Naive thymus-derived CD4-positive, alpha-beta T cell (primary cell): ENCODE data around the gene JAKMIP1. TPM values are rescaled to one million over a fixed set of nuclear protein-coding genes. Genes with fewer than 3 reads are reported as not detected.
"Not testable (repeated sequence)": the region's sequence is repeated elsewhere in the genome, so short reads cannot be mapped to it uniquely, and the experiment has no call there.

ENCODE experiments used
- ATAC-seq: fragments of 150-1000 bp; cut with Tn5 transposase; 2 replicates; pipeline ENCODE4 v1.10.0; 2021; ENCODE audit warnings: mild to moderate bottlenecking, moderate library complexity
- CTCF ChIA-PET: fragments of 350-600 bp; sonication (Branson Sonifier 250); formaldehyde crosslinking; loops from one replicate; lab custom pipeline; 2021; ENCODE audit warnings: antibody characterized with exemption; lab: Charles Lee
- POLR2A ChIA-PET: fragments of 350-600 bp; sonication (Branson Sonifier 250); formaldehyde crosslinking; loops from one replicate; lab custom pipeline; 2021; ENCODE audit warnings: antibody characterized with exemption, inconsistent platforms; lab: Charles Lee
- DNase-seq, 9 donors: peaks; one replicate each; pipeline versions ENCODE4 v3.0.0 to v3.0.0-alpha.2; 2020 to 2022; ENCODE audit warnings: mixed read lengths in 1 of 9
- H3K27ac ChIP-seq: one replicate; pipeline ENCODE4 v1.7.0; 2013; ENCODE audit warnings: mild to moderate bottlenecking, low read depth, low read length, moderate library complexity
- H3K27me3 ChIP-seq, 2 donors: one replicate each; pipeline ENCODE4 v1.7.0; 2013; ENCODE audit warnings: low read length in 2 of 2, mild to moderate bottlenecking in 2 of 2, moderate library complexity in 2 of 2; ENCODE audit not compliant: control insufficient read depth in 2 of 2, insufficient read depth in 2 of 2
- H3K36me3 ChIP-seq, 3 experiments: 1 replicate in 2 of 3; 2 replicates in 1 of 3; pipeline ENCODE4 v1.7.0; 2013; ENCODE audit warnings: low read length in 3 of 3, mild to moderate bottlenecking in 3 of 3, moderate library complexity in 1 of 3; ENCODE audit not compliant: insufficient read depth in 3 of 3, control insufficient read depth in 2 of 3
- H3K4me1 ChIP-seq, 2 donors: one replicate each; pipeline ENCODE4 v1.7.0; 2013; ENCODE audit warnings: low read length in 2 of 2, mild to moderate bottlenecking in 2 of 2, moderate library complexity in 1 of 2; ENCODE audit not compliant: control insufficient read depth in 2 of 2, insufficient read depth in 2 of 2
- H3K4me3 ChIP-seq: 2 replicates; pipeline ENCODE4 v1.7.0; 2013; ENCODE audit warnings: mild to moderate bottlenecking, low read length
- H3K9me3 ChIP-seq, 3 experiments: 1 replicate in 2 of 3; 2 replicates in 1 of 3; pipeline ENCODE4 v1.7.0; 2013; ENCODE audit warnings: low read length in 3 of 3; ENCODE audit not compliant: control insufficient read depth in 2 of 3
- H3K27ac Mint-ChIP-seq, 9 donors: one replicate each; pipeline ENCODE4 v1.8.0; 2020 to 2022; ENCODE audit warnings: mixed read lengths in 9 of 9, mild to moderate bottlenecking in 8 of 9, moderate library complexity in 5 of 9, inconsistent platforms in 2 of 9
- H3K27me3 Mint-ChIP-seq, 5 donors: one replicate each; pipeline ENCODE4 v1.8.0; 2021 to 2022; ENCODE audit warnings: mixed read lengths in 5 of 5, mild to moderate bottlenecking in 1 of 5
- H3K36me3 Mint-ChIP-seq, 5 donors: one replicate each; pipeline ENCODE4 v1.8.0; 2020 to 2022; ENCODE audit warnings: mixed read lengths in 5 of 5, mild to moderate bottlenecking in 3 of 5, inconsistent platforms in 1 of 5
- H3K4me1 Mint-ChIP-seq, 7 donors: one replicate each; pipeline ENCODE4 v1.8.0; 2020 to 2022; ENCODE audit warnings: mixed read lengths in 7 of 7, mild to moderate bottlenecking in 3 of 7, inconsistent platforms in 1 of 7
- H3K4me3 Mint-ChIP-seq, 10 donors: one replicate each; pipeline ENCODE4 v1.8.0; 2020 to 2022; ENCODE audit warnings: mild to moderate bottlenecking in 10 of 10, mixed read lengths in 10 of 10, moderate library complexity in 6 of 10, inconsistent platforms in 2 of 10
- H3K9me3 Mint-ChIP-seq, 11 donors: one replicate each; pipeline ENCODE4 v1.8.0; 2020 to 2022; ENCODE audit warnings: mixed read lengths in 11 of 11, mild to moderate bottlenecking in 4 of 11, inconsistent platforms in 1 of 11, moderate library complexity in 1 of 11
- intact Hi-C, 2 donors: fragments of 100-400 bp; cut with micrococcal nuclease; formaldehyde crosslinking; loops; one replicate each; pipeline ENCODE4 v1.15.1; 2023
- polyA plus RNA-seq, 2 donors: library from polyadenylated mRNA; unstranded; fragments of 300-500 nt; fragmentation: Illumina TruSeq; gene quantifications; one replicate each; pipeline ENCODE4 v1.2.3, GENCODE V29; 2021
- total RNA-seq, 6 experiments: library from RNA in 5 of 6; stranded (reverse) in 5 of 6; gene quantifications; 1 replicate in 5 of 6; 2 replicates in 1 of 6; pipeline ENCODE4 v1.2.3 and lab custom pipeline; 2021 to 2026

Gene JAKMIP1
- total and polyA plus RNA-seq, 7 experiments from 2014 or later = 0.21 to 15.3 (median 2.4) TPM; not detected in 3

DNA sequence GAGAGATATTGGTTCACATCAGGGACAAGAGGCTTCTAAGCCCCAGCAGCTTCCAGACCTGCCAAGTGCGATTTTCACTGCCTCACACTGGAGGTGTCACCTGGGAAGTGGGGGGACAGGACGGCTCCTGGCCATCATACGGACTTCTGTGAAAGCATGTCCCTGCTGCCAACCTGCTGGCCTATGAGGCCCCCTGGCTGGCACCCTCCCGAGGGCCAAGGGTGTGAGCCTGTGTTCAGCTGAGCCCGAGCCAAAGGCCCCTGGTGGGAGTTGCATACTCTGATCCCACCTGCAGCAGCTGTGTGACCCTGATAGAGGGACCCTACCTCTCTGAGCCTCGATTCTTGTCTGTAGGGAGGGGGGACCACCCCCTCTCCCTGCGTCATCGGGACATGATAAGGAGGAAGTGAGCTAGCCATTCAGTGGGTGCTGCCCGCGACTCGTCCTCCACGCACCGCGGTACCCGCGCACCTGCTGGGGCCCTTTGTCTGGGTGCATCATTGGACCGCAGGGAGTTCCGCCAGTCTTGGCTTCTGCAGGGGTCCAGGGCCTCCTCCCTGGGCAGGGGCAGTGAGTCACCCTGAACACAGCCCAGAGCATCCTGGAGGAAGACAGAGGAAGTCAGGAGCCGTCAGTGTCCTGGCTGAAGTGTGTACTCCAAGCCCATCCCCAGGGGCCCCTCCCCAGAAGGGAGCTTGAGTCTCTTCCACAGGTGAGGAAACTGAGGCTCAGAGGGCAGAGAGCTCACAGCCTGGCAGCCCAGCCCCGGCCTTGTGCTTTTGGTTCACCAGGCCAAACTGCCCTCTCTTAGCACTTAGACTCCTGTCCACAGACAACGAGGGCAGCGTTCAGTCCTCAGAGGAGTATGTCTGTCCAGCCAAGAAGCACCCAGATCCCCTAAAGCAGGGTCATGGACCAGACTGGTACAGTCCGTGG is 206.2 kb downstream of the JAKMIP1 start:
- POLR2A ChIA-PET = no interaction called here
- no peak overlapping the region for H3K4me3 ChIP-seq
- CTCF ChIA-PET = no interaction called here

DNA sequence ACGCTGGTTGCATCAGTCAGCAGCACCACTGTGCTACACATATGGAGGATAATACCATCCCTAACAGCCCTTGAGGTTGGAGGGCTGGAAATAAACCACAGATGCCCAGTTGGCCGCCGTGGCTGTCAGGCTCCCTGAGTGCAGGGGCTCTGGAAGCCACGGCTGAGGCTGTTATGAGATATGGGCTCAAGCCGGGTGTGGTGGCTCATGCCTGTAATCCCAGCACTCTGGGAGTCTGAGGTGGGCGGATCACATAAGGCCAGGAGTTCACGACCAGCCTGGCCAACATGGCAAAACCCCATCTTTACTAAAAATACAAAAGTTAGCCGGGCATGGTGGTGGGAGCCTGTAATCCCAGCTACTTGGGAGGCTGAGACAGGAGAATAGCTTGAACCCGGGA is 207.0 kb downstream of the JAKMIP1 start:
- H3K4me3 Mint-ChIP-seq, H3K4me1 Mint-ChIP-seq, intact Hi-C loops, H3K4me1 ChIP-seq, H3K27ac ChIP-seq, H3K9me3 ChIP-seq, H3K36me3 ChIP-seq, CTCF ChIA-PET, POLR2A ChIA-PET, H3K36me3 Mint-ChIP-seq, DNase-seq, H3K9me3 Mint-ChIP-seq, H3K4me3 ChIP-seq, H3K27me3 ChIP-seq, H3K27ac Mint-ChIP-seq, ATAC-seq: not testable (repeated sequence)
- H3K27me3 Mint-ChIP-seq = peaks cover 0 to 43% (median 12%) of the 10 kb centered on the region in 5 donors

More for the DNA sequence above, 206.2 kb downstream of the JAKMIP1 start:
- H3K9me3 Mint-ChIP-seq = peaks cover 0 to 2% (median 0%) of the 10 kb centered on the region in 11 donors
- Histone ChIP-seq H3K27ac (no peak overlapping the region), H3K9me3 (no peaks in the 10 kb centered on the region), H3K27me3 (no peaks in the 10 kb centered on the region), H3K4me1 (no peaks in the 10 kb centered on the region), H3K36me3 (no peaks in the 10 kb centered on the region)
- DNase-seq (no peak), ATAC-seq (no peak)
- intact Hi-C loops = no loop called here
- H3K36me3 Mint-ChIP-seq = no peaks in the 10 kb centered on the region
- H3K27me3 Mint-ChIP-seq = peaks cover 0 to 49% (median 12%) of the 10 kb centered on the region in 5 donors
- no peak overlapping the region for H3K27ac Mint-ChIP-seq
- no peak overlapping the region for H3K4me3 Mint-ChIP-seq
- H3K4me1 Mint-ChIP-seq = peaks cover 0 to 3% (median 0%) of the 10 kb centered on the region in 7 donors

DNA sequence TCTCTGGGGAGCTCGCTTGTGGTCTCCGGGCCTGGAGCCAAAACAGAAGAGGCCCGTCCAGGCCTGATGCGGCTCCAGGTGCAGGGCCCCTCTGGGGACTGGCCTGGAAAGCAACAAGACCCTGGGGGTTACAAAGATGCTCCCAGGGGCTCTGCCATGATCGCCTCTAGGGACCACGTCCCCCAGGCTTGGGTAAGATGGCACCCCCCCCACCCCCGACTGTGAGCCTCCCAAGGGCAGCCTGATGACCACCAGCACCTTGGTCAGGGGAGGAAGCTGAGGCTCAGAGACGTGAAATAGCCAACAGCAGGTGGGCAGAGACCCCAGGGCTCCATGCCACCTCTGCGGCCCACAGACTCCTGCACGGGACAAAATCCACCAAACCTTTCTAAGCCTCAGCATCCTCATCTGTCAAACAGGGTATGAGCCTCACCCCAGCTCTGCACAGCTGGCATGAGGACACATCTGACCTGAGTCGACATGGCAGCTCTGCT is 207.5 kb downstream of the JAKMIP1 start:
- DNase-seq = no peak
- Histone ChIP-seq H3K9me3 (no peaks in the 10 kb centered on the region), H3K4me1 (no peaks in the 10 kb centered on the region), H3K27ac (no peak overlapping the region), H3K27me3 (no peaks in the 10 kb centered on the region), H3K4me3 (no peak overlapping the region), H3K36me3 (no peaks in the 10 kb centered on the region)
- CTCF ChIA-PET = no interaction called here
- H3K27ac Mint-ChIP-seq = no peak overlapping the region
- no peak overlapping the region for H3K4me3 Mint-ChIP-seq
- POLR2A ChIA-PET = no interaction called here
- H3K36me3 Mint-ChIP-seq = no peaks in the 10 kb centered on the region
- ATAC-seq = no peak
- peaks cover 0 to 40% (median 12%) of the 10 kb centered on the region in 5 donors for H3K27me3 Mint-ChIP-seq
- H3K9me3 Mint-ChIP-seq = no peaks in the 10 kb centered on the region
- no peaks in the 10 kb centered on the region for H3K4me1 Mint-ChIP-seq
- intact Hi-C loops = no loop called here

DNA sequence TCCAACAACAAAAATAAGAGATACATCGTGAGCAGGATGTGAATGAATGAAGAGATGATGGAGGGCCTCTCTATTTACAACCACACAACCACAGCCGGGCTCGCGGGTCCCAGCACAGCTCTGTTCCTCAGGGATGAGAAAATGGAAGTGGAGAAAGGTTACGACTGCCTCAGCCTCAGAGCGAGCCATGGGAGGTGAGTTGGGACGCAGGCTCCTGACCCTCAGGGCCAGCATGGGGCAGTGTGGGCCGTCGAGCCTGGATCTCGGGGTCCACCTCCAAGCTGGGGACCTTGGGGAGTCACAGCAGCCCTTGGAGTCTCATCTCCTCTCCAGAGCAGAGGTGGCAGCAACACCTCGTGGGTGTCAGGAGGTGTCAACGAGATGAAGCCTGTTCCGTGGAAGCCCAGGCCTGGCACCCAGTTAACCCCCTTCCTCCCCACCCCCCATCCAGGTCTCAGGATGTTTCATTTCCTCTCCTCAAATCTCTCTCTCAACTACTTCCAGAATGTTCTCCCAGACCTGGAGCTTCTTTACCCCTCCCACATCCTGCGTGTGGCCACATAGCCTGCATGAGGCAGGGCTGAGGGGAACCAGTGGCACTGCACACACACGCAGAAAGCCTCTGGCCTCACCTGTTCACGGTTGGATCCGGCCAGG is 208.1 kb downstream of the JAKMIP1 start:
- no peak overlapping the region for H3K27ac Mint-ChIP-seq
- no peaks in the 10 kb centered on the region for H3K4me1 ChIP-seq
- H3K4me3 ChIP-seq = no peak overlapping the region
- H3K27ac ChIP-seq = no peak overlapping the region
- DNase-seq (no peak), ATAC-seq (no peak)
- H3K36me3 Mint-ChIP-seq = no peaks in the 10 kb centered on the region
- POLR2A ChIA-PET = no interaction called here
- H3K9me3 Mint-ChIP-seq = no peaks in the 10 kb centered on the region
- H3K4me3 Mint-ChIP-seq = no peak overlapping the region
- intact Hi-C loops = no loop called here
- peaks cover 0 to 2% (median 0%) of the 10 kb centered on the region in 7 donors for H3K4me1 Mint-ChIP-seq
- H3K36me3 ChIP-seq = no peaks in the 10 kb centered on the region
- H3K9me3 ChIP-seq = no peaks in the 10 kb centered on the region
- H3K27me3 ChIP-seq = no peaks in the 10 kb centered on the region
- peaks cover 0 to 40% (median 12%) of the 10 kb centered on the region in 5 donors for H3K27me3 Mint-ChIP-seq
- CTCF ChIA-PET = no interaction called here

DNA sequence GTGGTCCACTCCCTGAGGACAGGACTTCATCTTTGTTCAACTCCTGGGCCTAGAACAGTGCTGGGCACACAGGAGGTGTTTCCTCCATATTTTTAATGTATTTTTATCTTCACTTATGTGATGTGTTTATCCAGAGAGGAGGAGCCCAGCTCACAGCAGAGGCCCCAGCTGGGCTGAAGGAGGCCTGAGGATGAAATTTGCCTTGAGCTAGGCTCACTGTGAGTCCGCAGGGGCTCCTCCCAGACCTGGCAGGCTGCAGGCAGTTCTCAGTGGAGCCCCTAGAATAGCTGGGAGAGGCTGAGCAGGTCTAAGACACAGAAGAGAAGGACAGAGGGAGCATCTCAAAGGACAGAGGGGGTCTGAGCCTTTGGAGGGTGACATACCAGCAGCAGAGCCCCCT is 208.9 kb downstream of the JAKMIP1 start:
- DNase-seq (no peak), ATAC-seq (no peak)
- Mint-ChIP-seq H3K4me3 (no peak overlapping the region), H3K4me1 (peaks cover 0 to 2% (median 0%) of the 10 kb centered on the region in 7 donors), H3K9me3 (peaks cover 0 to 3% (median 0%) of the 10 kb centered on the region in 11 donors), H3K27ac (no peak overlapping the region), H3K36me3 (no peaks in the 10 kb centered on the region), H3K27me3 (peaks cover 0 to 33% (median 5%) of the 10 kb centered on the region in 5 donors)
- H3K27ac ChIP-seq = no peak overlapping the region
- CTCF ChIA-PET = no interaction called here
- POLR2A ChIA-PET = no interaction called here
- H3K9me3 ChIP-seq = no peaks in the 10 kb centered on the region
- no peaks in the 10 kb centered on the region for H3K27me3 ChIP-seq
- H3K4me1 ChIP-seq = no peaks in the 10 kb centered on the region
- H3K36me3 ChIP-seq = no peaks in the 10 kb centered on the region
- H3K4me3 ChIP-seq = no peak overlapping the region
- intact Hi-C loops = no loop called here

DNA sequence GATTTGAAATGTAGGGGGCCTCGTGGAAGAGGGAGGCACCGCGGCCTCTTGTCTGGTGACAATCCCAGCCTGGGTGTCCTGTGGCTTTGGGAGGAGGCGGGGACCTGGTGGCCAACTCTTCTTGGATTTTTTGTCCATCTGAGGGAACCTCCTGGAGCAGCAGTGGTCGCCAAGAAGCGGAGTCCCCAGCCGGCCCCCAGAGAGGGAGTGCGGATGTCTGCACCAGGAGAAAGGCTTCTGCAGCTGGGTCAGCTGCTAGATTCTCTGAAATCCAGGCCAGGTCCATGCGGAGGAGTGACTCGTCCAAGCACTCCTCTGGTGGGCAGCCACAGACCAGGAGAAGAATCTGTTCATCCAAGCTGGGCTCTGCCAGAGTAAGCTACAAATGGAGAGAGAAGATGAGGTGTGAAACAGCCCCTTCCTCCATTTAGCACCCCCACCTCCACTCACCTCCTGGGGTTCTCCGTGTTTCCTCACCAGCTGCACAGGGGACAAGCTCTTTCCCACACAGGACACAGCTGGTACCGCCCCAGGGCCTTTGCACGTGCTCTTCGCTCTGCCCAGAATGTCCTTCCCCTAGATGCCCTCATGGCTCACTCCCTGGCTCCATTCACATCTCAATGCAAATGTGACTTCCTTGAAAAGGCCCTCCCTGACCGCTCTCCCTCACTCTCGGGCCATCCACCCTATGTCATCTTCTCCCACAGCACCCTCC is 209.7 kb downstream of the JAKMIP1 start:
- H3K4me3 Mint-ChIP-seq = no peak overlapping the region
- no peak overlapping the region for H3K27ac ChIP-seq
- POLR2A ChIA-PET = no interaction called here
- no peak overlapping the region for H3K4me3 ChIP-seq
- intact Hi-C loops = no loop called here
- H3K36me3 ChIP-seq = no peaks in the 10 kb centered on the region
- no peak overlapping the region for H3K27ac Mint-ChIP-seq
- H3K9me3 ChIP-seq = no peaks in the 10 kb centered on the region
- no peak for ATAC-seq
- H3K27me3 ChIP-seq = no peaks in the 10 kb centered on the region
- peaks cover 0 to 3% (median 0%) of the 10 kb centered on the region in 11 donors for H3K9me3 Mint-ChIP-seq
- peaks cover 0 to 2% (median 0%) of the 10 kb centered on the region in 7 donors for H3K4me1 Mint-ChIP-seq
- CTCF ChIA-PET = no interaction called here
- H3K36me3 Mint-ChIP-seq = no peaks in the 10 kb centered on the region
- peaks cover 0 to 25% (median 4%) of the 10 kb centered on the region in 5 donors for H3K27me3 Mint-ChIP-seq
- no peaks in the 10 kb centered on the region for H3K4me1 ChIP-seq
- no peak for DNase-seq
